GM23338 (cell line): ENCODE data around the gene TBCB. TPM values are rescaled to one million over a fixed set of nuclear protein-coding genes. Genes with fewer than 3 reads are reported as not detected.
"Not testable (repeated sequence)": the region's sequence is repeated elsewhere in the genome, so short reads cannot be mapped to it uniquely, and the experiment has no call there.

ENCODE experiments used
- ATAC-seq: fragments of 200-7000 bp; cut with Tn5 transposase; 3 replicates; pipeline ENCODE4 v1.9.1; 2020
- DNase-seq: peaks from one replicate; pipeline ENCODE4 v3.0.0-alpha.2; 2015; ENCODE audit warnings: low spot score
- H2AFZ ChIP-seq: fragments of 200-600 bp; sonication (generic); 2 replicates; pipeline ENCODE4 v1.8.0; 2016; ENCODE audit warnings: antibody characterized with exemption, mild to moderate bottlenecking, moderate library complexity
- H3F3A ChIP-seq: fragments of 200-600 bp; sonication (generic); replicated peaks from 2 replicates; pipeline ENCODE4 v1.8.0; 2017; ENCODE audit warnings: antibody characterized with exemption, mixed run types, low read depth
- H3K27ac ChIP-seq: fragments of 200-600 bp; sonication (generic); 2 replicates; pipeline ENCODE4 v1.6.1; 2016; ENCODE audit warnings: low read depth
- H3K27me3 ChIP-seq: fragments of 200-600 bp; sonication (generic); 2 replicates; pipeline ENCODE4 v1.8.0; 2016; ENCODE audit warnings: mild to moderate bottlenecking, mixed run types, moderate library complexity; ENCODE audit not compliant: insufficient read depth
- H3K36me3 ChIP-seq: fragments of 200-600 bp; sonication (generic); 2 replicates; pipeline ENCODE4 v1.8.0; 2016; ENCODE audit warnings: mild to moderate bottlenecking; ENCODE audit not compliant: insufficient read depth
- H3K4me1 ChIP-seq: fragments of 200-600 bp; sonication (generic); 2 replicates; pipeline ENCODE4 v1.8.0; 2016; ENCODE audit warnings: mild to moderate bottlenecking, moderate library complexity; ENCODE audit not compliant: insufficient read depth
- H3K4me2 ChIP-seq: fragments of 200-600 bp; sonication (generic); 2 replicates; pipeline ENCODE4 v1.7.1; 2017; ENCODE audit warnings: mixed run types
- H3K4me3 ChIP-seq: fragments of 200-600 bp; sonication (generic); 2 replicates; pipeline ENCODE4 v1.6.1; 2016; ENCODE audit warnings: mixed run types
- H3K79me2 ChIP-seq: fragments of 200-600 bp; sonication (generic); replicated peaks from 2 replicates; pipeline ENCODE4 v1.8.0; 2017; ENCODE audit warnings: mild to moderate bottlenecking; ENCODE audit not compliant: insufficient read depth
- H3K9me2 ChIP-seq: fragments of 200-600 bp; sonication (generic); 2 replicates; pipeline ENCODE4 v1.8.0; 2017; ENCODE audit not compliant: insufficient read depth
- H4K20me1 ChIP-seq: fragments of 200-600 bp; sonication (generic); replicated peaks from 2 replicates; pipeline ENCODE4 v1.8.0; 2017; ENCODE audit warnings: mild to moderate bottlenecking; ENCODE audit not compliant: insufficient read depth
- H3K27ac Mint-ChIP-seq: 2 replicates; pipeline ENCODE4 v1.8.0; 2020; ENCODE audit warnings: inconsistent platforms, mild to moderate bottlenecking, moderate library complexity, mixed read lengths
- H3K27me3 Mint-ChIP-seq: 3 replicates; pipeline ENCODE4 v1.8.0; 2022; ENCODE audit warnings: low read depth, mild to moderate bottlenecking, moderate library complexity, mixed read lengths, inconsistent platforms; ENCODE audit not compliant: insufficient read depth, poor library complexity
- H3K36me3 Mint-ChIP-seq: 3 replicates; pipeline ENCODE4 v1.8.0; 2021; ENCODE audit warnings: low read depth, mild to moderate bottlenecking, inconsistent platforms, moderate library complexity, mixed read lengths
- H3K4me1 Mint-ChIP-seq: 3 replicates; pipeline ENCODE4 v1.8.0; 2020; ENCODE audit warnings: mild to moderate bottlenecking, inconsistent platforms, mixed read lengths
- H3K4me3 Mint-ChIP-seq: 3 replicates; pipeline ENCODE4 v1.8.0; 2021; ENCODE audit warnings: moderate library complexity, mild to moderate bottlenecking, inconsistent platforms, mixed read lengths
- H3K9me3 Mint-ChIP-seq: 3 replicates; pipeline ENCODE4 v1.8.0; 2020; ENCODE audit warnings: moderate library complexity, mild to moderate bottlenecking, inconsistent platforms, mixed read lengths
- JUNB ChIP-seq: IDR thresholded peaks from one replicate; pipeline ENCODE4 v1.6.1; 2016; ENCODE audit warnings: antibody characterized with exemption; ENCODE audit not compliant: unreplicated experiment
- NANOG ChIP-seq: IDR thresholded peaks from 2 replicates; pipeline ENCODE4 v1.6.1; 2016; ENCODE audit warnings: antibody characterized with exemption, borderline replicate concordance
- STAT1 ChIP-seq: IDR thresholded peaks from one replicate; pipeline ENCODE4 v1.6.1; 2016; ENCODE audit warnings: antibody characterized with exemption; ENCODE audit not compliant: unreplicated experiment
- ZNF114 ChIP-seq: fragments of 250-450 bp; sonication (Bioruptor Pico); IDR thresholded peaks from 2 replicates; pipeline ENCODE4 v1.5.0; 2020; ENCODE audit warnings: mild to moderate bottlenecking, moderate library complexity
- ZNF331 ChIP-seq: fragments of 250-450 bp; sonication (Bioruptor Pico); IDR thresholded peaks from 2 replicates; pipeline ENCODE4 v1.5.0; 2020; ENCODE audit warnings: low read depth, mild to moderate bottlenecking, moderate library complexity
- polyA plus RNA-seq: library from polyadenylated mRNA; unstranded; fragments of >200 nt; fragmentation: Nextera tagmentation; extraction: Ambion mirVana; gene quantifications from 2 replicates; pipeline ENCODE4 v1.2.1, GENCODE V29; 2016
- total RNA-seq: library from RNA; depleted of rRNA; stranded (reverse); fragments of >200 nt; shearing (Covaris generic); gene quantifications from 2 replicates; pipeline ENCODE4 v1.2.3, GENCODE V29; 2014
- TF ChIP-seq, protein P1 (sequence below), 2 experiments: fragments of 200-600 bp in 1 of 2; sonication (generic) in 1 of 2; conservative IDR thresholded peaks; 2 replicates each; pipeline versions ENCODE4 v1.5.1 to v1.6.1; 2016 to 2017; ENCODE audit warnings: antibody characterized with exemption in 2 of 2, low read depth in 2 of 2, mild to moderate bottlenecking in 2 of 2, moderate library complexity in 1 of 2
- TF ChIP-seq, protein P2 (sequence below): fragments of 250-450 bp; sonication (Bioruptor Pico); IDR thresholded peaks from 2 replicates; pipeline ENCODE4 v1.5.0; 2020; ENCODE audit warnings: mild to moderate bottlenecking, moderate library complexity

The TBCB gene
- total and polyA plus RNA-seq, 2 experiments from 2014 or later: 275 to 290 TPM

DNA sequence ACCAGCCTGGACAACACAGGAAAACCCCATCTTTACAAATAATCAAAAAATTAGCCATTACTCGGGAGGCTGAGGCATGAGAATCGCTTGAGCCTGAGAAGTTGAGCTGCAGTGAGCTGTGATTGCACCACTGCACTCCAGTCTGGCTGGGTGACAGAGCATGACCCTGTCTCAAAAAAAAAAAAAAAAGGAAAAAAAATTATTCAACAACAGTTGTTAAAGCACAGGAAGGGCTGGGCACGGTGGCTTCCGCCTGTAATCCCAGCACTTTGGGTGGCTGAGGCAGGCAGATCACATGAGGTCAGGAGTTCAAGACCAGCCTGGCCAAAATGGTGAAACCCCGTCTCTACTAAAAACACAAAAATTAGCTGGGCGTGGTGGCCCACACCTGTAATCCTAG lies 16.0 kb downstream of the TBCB start:
- H3K4me3 Mint-ChIP-seq, H3K4me2 ChIP-seq, H3K79me2 ChIP-seq, H3K27me3 ChIP-seq, H3K4me1 Mint-ChIP-seq, DNase-seq, H3K27ac ChIP-seq, H3K9me2 ChIP-seq, H4K20me1 ChIP-seq, H3K36me3 ChIP-seq, H3K9me3 Mint-ChIP-seq, ATAC-seq, H3K36me3 Mint-ChIP-seq, H2AFZ ChIP-seq, H3K27ac Mint-ChIP-seq, H3K4me3 ChIP-seq, H3K4me1 ChIP-seq: not testable (repeated sequence)
- H3K27me3 Mint-ChIP-seq: peaks cover 16% of the 10 kb centered on the region
- peaks cover 11% of the 10 kb centered on the region for H3F3A ChIP-seq

DNA sequence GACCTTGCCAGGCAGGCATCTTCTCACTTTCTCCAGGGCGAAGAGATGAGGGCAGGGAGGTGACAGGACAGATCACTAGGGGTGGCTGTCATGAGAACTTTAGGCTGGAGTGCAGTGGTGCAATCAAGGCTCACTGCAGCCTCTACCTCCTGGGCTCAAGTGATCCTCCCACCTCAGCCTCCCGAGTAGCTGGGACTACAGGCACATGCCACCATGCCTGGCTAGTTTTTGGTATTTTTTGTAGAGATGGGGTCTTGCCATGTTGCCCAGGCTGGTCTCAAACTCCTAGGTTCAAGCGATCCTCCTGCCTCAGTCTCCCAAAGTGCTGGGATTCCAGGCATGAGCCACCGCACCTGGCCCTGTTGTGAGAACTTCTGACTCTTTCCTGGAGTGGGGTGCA lies 19.6 kb downstream of the TBCB start:
- H3K36me3 ChIP-seq, H3K27ac ChIP-seq, H3K79me2 ChIP-seq, H3K4me1 ChIP-seq, H3K4me3 Mint-ChIP-seq, H3K27ac Mint-ChIP-seq, H3K4me2 ChIP-seq, H4K20me1 ChIP-seq, H3K4me3 ChIP-seq, H3K27me3 ChIP-seq, H3K27me3 Mint-ChIP-seq, H3K9me2 ChIP-seq, H2AFZ ChIP-seq, H3F3A ChIP-seq, H3K9me3 Mint-ChIP-seq, H3K36me3 Mint-ChIP-seq, DNase-seq, ATAC-seq: not testable (repeated sequence)
- H3K4me1 Mint-ChIP-seq: peaks cover 10% of the 10 kb centered on the region

DNA sequence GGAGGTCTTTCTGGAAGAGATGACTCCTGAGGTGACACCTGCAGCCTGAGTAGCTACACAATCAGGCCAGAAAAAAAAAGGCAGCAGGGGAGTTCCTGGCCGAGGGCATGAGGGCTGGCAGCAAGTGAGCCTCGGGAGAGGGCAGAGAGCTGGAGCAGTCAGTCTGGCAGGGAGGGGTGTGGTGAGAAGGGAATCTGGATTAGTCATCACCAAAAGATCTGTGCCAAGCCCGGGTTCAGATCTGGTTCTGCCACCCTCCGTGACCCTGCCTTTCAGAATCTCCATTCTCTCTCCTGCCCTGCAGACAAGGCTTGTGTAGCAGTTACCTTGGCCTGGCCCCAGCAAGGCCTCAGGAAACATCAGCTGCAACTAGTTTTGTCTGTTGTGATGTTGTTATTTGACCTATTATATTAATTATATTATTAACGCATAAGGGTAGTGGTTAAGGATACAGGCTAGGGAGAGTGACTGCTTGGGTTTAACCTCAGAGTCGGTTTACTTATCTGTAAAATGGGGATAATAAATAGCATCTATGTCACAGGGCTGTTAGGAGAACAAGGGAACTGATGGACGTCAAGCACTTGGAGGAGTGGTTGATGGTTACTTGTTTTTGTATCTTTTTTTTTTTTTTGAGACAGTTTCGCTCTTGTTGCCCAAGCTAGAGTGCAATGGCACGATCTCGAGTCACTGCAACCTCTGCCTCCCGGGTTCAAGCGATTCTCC lies 21.9 kb downstream of the TBCB start:
- H3K4me3 Mint-ChIP-seq: no peak overlapping the region
- peaks cover 10% of the 10 kb centered on the region for H3K36me3 Mint-ChIP-seq
- H3F3A ChIP-seq: peaks cover 6% of the 10 kb centered on the region; the same call in 1 of the 2 replicates
- H3K4me1 ChIP-seq: no peaks in the 10 kb centered on the region; the same call in 1 of the 2 replicates
- peaks cover 14% of the 10 kb centered on the region for H3K4me1 Mint-ChIP-seq
- no peak overlapping the region for H3K27ac ChIP-seq
- ATAC-seq: no peak
- H3K36me3 ChIP-seq: no peaks in the 10 kb centered on the region
- H3K4me3 ChIP-seq: no peak overlapping the region
- H3K9me3 Mint-ChIP-seq: no peaks in the 10 kb centered on the region
- H3K79me2 ChIP-seq: peaks cover 5% of the 10 kb centered on the region
- H3K27ac Mint-ChIP-seq: no peak overlapping the region
- peak overlapping the region; percentile 51; the same call in 1 of the 2 replicates for H3K4me2 ChIP-seq
- no peak for DNase-seq
- no peaks in the 10 kb centered on the region for H3K9me2 ChIP-seq
- 0 out of 2 replicates have a peak overlapping the region, but pooled peaks have one; percentile 66 for H2AFZ ChIP-seq
- no peaks in the 10 kb centered on the region for H3K27me3 ChIP-seq
- H3K27me3 Mint-ChIP-seq: peaks cover 10% of the 10 kb centered on the region
- no peaks in the 10 kb centered on the region for H4K20me1 ChIP-seq
- TF ChIP-seq, protein P1, sequence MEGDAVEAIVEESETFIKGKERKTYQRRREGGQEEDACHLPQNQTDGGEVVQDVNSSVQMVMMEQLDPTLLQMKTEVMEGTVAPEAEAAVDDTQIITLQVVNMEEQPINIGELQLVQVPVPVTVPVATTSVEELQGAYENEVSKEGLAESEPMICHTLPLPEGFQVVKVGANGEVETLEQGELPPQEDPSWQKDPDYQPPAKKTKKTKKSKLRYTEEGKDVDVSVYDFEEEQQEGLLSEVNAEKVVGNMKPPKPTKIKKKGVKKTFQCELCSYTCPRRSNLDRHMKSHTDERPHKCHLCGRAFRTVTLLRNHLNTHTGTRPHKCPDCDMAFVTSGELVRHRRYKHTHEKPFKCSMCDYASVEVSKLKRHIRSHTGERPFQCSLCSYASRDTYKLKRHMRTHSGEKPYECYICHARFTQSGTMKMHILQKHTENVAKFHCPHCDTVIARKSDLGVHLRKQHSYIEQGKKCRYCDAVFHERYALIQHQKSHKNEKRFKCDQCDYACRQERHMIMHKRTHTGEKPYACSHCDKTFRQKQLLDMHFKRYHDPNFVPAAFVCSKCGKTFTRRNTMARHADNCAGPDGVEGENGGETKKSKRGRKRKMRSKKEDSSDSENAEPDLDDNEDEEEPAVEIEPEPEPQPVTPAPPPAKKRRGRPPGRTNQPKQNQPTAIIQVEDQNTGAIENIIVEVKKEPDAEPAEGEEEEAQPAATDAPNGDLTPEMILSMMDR (conservative IDR thresholded peaks at IDR 0.05; ENCODE audit: low read depth in 2 of 2): no peak
- TF ChIP-seq NANOG: no peak
- TF ChIP-seq JUNB: no peak
- TF ChIP-seq STAT1: no peak
- TF ChIP-seq, protein P2, sequence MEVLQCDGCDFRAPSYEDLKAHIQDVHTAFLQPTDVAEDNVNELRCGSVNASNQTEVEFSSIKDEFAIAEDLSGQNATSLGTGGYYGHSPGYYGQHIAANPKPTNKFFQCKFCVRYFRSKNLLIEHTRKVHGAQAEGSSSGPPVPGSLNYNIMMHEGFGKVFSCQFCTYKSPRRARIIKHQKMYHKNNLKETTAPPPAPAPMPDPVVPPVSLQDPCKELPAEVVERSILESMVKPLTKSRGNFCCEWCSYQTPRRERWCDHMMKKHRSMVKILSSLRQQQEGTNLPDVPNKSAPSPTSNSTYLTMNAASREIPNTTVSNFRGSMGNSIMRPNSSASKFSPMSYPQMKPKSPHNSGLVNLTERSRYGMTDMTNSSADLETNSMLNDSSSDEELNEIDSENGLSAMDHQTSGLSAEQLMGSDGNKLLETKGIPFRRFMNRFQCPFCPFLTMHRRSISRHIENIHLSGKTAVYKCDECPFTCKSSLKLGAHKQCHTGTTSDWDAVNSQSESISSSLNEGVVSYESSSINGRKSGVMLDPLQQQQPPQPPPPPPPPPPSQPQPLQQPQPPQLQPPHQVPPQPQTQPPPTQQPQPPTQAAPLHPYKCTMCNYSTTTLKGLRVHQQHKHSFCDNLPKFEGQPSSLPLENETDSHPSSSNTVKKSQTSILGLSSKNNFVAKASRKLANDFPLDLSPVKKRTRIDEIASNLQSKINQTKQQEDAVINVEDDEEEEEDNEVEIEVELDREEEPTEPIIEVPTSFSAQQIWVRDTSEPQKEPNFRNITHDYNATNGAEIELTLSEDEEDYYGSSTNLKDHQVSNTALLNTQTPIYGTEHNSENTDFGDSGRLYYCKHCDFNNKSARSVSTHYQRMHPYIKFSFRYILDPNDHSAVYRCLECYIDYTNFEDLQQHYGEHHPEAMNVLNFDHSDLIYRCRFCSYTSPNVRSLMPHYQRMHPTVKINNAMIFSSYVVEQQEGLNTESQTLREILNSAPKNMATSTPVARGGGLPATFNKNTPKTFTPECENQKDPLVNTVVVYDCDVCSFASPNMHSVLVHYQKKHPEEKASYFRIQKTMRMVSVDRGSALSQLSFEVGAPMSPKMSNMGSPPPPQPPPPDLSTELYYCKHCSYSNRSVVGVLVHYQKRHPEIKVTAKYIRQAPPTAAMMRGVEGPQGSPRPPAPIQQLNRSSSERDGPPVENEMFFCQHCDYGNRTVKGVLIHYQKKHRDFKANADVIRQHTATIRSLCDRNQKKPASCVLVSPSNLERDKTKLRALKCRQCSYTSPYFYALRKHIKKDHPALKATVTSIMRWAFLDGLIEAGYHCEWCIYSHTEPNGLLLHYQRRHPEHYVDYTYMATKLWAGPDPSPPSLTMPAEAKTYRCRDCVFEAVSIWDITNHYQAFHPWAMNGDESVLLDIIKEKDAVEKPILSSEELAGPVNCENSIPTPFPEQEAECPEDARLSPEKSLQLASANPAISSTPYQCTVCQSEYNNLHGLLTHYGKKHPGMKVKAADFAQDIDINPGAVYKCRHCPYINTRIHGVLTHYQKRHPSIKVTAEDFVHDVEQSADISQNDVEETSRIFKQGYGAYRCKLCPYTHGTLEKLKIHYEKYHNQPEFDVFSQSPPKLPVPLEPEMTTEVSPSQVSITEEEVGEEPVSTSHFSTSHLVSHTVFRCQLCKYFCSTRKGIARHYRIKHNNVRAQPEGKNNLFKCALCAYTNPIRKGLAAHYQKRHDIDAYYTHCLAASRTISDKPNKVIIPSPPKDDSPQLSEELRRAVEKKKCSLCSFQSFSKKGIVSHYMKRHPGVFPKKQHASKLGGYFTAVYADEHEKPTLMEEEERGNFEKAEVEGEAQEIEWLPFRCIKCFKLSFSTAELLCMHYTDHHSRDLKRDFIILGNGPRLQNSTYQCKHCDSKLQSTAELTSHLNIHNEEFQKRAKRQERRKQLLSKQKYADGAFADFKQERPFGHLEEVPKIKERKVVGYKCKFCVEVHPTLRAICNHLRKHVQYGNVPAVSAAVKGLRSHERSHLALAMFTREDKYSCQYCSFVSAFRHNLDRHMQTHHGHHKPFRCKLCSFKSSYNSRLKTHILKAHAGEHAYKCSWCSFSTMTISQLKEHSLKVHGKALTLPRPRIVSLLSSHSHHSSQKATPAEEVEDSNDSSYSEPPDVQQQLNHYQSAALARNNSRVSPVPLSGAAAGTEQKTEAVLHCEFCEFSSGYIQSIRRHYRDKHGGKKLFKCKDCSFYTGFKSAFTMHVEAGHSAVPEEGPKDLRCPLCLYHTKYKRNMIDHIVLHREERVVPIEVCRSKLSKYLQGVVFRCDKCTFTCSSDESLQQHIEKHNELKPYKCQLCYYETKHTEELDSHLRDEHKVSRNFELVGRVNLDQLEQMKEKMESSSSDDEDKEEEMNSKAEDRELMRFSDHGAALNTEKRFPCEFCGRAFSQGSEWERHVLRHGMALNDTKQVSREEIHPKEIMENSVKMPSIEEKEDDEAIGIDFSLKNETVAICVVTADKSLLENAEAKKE (CRISPR knock-in tag): no peak
- no peak for TF ChIP-seq ZNF114 (CRISPR knock-in tag)
- TF ChIP-seq ZNF331: no peak
